Lung (tissue), 12 donors: Measurements from ENCODE around the gene KIF26A. TPM values are rescaled to one million over a fixed set of nuclear protein-coding genes. Genes with fewer than 3 reads are reported as not detected.

Source experiments
- ATAC-seq: fragments of 200-7000 bp; cut with Tn5 transposase; one replicate; pipeline ENCODE4 v1.9.1; 2020; ENCODE audit warnings: moderate number of reproducible peaks; ENCODE audit not compliant: insufficient read depth, low FRiP score
- DNase-seq, 3 donors: peaks; one replicate each; pipeline ENCODE4 v3.0.0-alpha.2; 2013 to 2017
- H3K27ac ChIP-seq, 2 donors: one replicate each; pipeline ENCODE4 v1.5.1; 2013; ENCODE audit warnings: mild to moderate bottlenecking in 2 of 2, moderate library complexity in 2 of 2, control low read depth in 1 of 2, inconsistent platforms in 1 of 2, low read depth in 1 of 2, low read length in 1 of 2
- H3K27me3 ChIP-seq, 3 donors: one replicate each; pipeline ENCODE4 v1.5.1; 2013; ENCODE audit warnings: low read length in 2 of 3; ENCODE audit not compliant: control insufficient read depth in 3 of 3, insufficient read depth in 3 of 3
- H3K36me3 ChIP-seq, 4 donors: one replicate each; pipeline ENCODE4 v1.5.1; 2013; ENCODE audit warnings: low read length in 4 of 4, mild to moderate bottlenecking in 1 of 4, moderate library complexity in 1 of 4; ENCODE audit not compliant: control insufficient read depth in 4 of 4, insufficient read depth in 4 of 4
- H3K4me1 ChIP-seq, 5 donors: one replicate each; pipeline ENCODE4 v1.5.1; 2013; ENCODE audit warnings: low read length in 5 of 5, mild to moderate bottlenecking in 2 of 5, moderate library complexity in 1 of 5; ENCODE audit not compliant: control insufficient read depth in 5 of 5, insufficient read depth in 5 of 5
- H3K4me3 ChIP-seq: one replicate; pipeline ENCODE4 v1.5.1; 2013; ENCODE audit warnings: mild to moderate bottlenecking, control low read depth, moderate library complexity
- H3K9ac ChIP-seq, 2 donors: one replicate each; pipeline ENCODE4 v1.5.1; 2013; ENCODE audit warnings: low read length in 2 of 2, control low read depth in 1 of 2; ENCODE audit not compliant: insufficient read depth in 1 of 2
- H3K9me3 ChIP-seq, 4 donors: one replicate each; pipeline ENCODE4 v1.5.1; 2013; ENCODE audit warnings: low read length in 3 of 4, mild to moderate bottlenecking in 1 of 4, moderate library complexity in 1 of 4; ENCODE audit not compliant: control insufficient read depth in 4 of 4, insufficient read depth in 3 of 4
- CTCF ChIP-seq: IDR thresholded peaks from 2 replicates; pipeline ENCODE4 v1.5.1; 2012; ENCODE audit warnings: mild to moderate bottlenecking; ENCODE audit errors: control extremely low read depth, extremely low read depth
- WGBS, 2 donors: extraction: QIAGEN DNeasy Blood & Tissue Kit; methylation state at CpG; one replicate each; pipeline ENCODE4 v1.1.7; 2013; 5-methylcytosine and 5-hydroxymethylcytosine counted together
- polyA plus RNA-seq, 2 donors: library from polyadenylated mRNA; stranded (reverse); fragments of 200-250 nt; gene quantifications; one replicate each; pipeline ENCODE4 v1.2.1, GENCODE V29; 2013
- total RNA-seq, 2 donors: library from RNA; depleted of rRNA in 1 of 2; stranded (reverse); fragments of >200 nt in 1 of 2; gene quantifications; one replicate each; pipeline ENCODE4 v1.2.1, GENCODE V29; 2014 to 2021
- donor health status: control.
- donor health status: control.
- donor health status: Bipolar disorder and iron deficiency.
- donor health status: healthy.
- donor health status: DM: yes; HTN: yes; CAD: no.

The KIF26A gene
- total and polyA plus RNA-seq, 4 donors: 2.4 to 11.4 (median 4.5) TPM

GRCh38 chr14:104184506-104184905 is 46.1 kb downstream of the KIF26A start:
- WGBS, 2 donors: 62 to 70% methylated on average over 12 of the region's 12 CpGs
- Histone ChIP-seq H3K27me3 (no peaks in the 10 kb centered on the region), H3K9me3 (peaks cover 0 to 2% (median 0%) of the 10 kb centered on the region in 4 donors), H3K4me3 (no peak overlapping the region), H3K36me3 (no peaks in the 10 kb centered on the region), H3K4me1 (peaks cover 0 to 16% (median 4%) of the 10 kb centered on the region in 5 donors), H3K9ac (no peak overlapping the region), H3K27ac (peak overlapping the region; percentile 33 to 71)
- no peak for DNase-seq
- ATAC-seq: no peak
- TF ChIP-seq CTCF: no peak

GRCh38 chr14:104184911-104185499 is 46.6 kb downstream of the KIF26A start:
- WGBS, 2 donors: 47 to 50% methylated on average over 20 of the region's 20 CpGs
- no peaks in the 10 kb centered on the region for H3K36me3 ChIP-seq
- no peak overlapping the region for H3K9ac ChIP-seq
- peak overlapping the region; percentile 33 to 71 for H3K27ac ChIP-seq
- H3K4me1 ChIP-seq: peaks cover 0 to 16% (median 4%) of the 10 kb centered on the region in 5 donors
- no peak overlapping the region for H3K4me3 ChIP-seq
- DNase-seq (peak; percentile 57 to 84 (median 62)), ATAC-seq (no peak)
- peaks cover 0 to 2% (median 0%) of the 10 kb centered on the region in 4 donors for H3K9me3 ChIP-seq
- no peak for TF ChIP-seq CTCF
- no peaks in the 10 kb centered on the region for H3K27me3 ChIP-seq

GRCh38 chr14:104185916-104186495 is 47.6 kb downstream of the KIF26A start:
- Histone ChIP-seq H3K27ac (no peak overlapping the region), H3K9me3 (peaks cover 0 to 2% (median 0%) of the 10 kb centered on the region in 4 donors), H3K4me3 (no peak overlapping the region), H3K36me3 (no peaks in the 10 kb centered on the region), H3K27me3 (no peaks in the 10 kb centered on the region), H3K9ac (no peak overlapping the region), H3K4me1 (peaks cover 0 to 7% (median 4%) of the 10 kb centered on the region in 5 donors)
- 72 to 76% methylated on average over 16 of the region's 16 CpGs for WGBS, 2 donors
- ATAC-seq: no peak
- DNase-seq: no peak
- TF ChIP-seq CTCF: no peak
